Measurements from ENCODE around the gene COLEC11. TPM values are rescaled to one million over a fixed set of nuclear protein-coding genes. Genes with fewer than 3 reads are reported as not detected.

COLEC11 gene
- total RNA-seq, 1 experiment from 2014 or later, result 0.39 TPM

DNA sequence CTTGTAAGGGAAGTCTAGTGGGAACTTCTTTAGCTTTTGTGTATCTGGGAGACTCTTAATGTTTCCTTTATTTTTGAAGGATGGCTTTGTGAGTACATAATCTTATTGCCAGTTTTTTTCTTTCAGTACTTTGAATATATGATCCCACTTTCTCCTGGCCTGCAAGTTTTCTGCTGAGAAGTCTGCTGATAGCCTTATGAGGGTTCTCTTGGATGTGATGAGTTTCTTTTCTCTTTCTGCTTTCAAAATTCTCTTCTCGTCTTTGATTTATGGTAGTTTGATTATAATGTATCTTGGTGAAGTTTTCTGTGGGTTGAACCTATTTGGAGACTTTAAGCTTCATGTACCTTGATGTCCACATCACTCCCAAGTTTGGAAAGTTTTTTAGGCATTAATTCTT, 28.1 kb downstream of the COLEC11 start:
- Histone ChIP-seq H4K5ac (ENCODE audit: insufficient read length, low read depth, low read length) (no peak overlapping the region), H3T11ph (ENCODE audit: low read length) (no peak overlapping the region), H3K23me2 (ENCODE audit: insufficient read length, low read depth, low read length, poor library complexity, severe bottlenecking) (no peaks in the 10 kb centered on the region), H2AK5ac (ENCODE audit: insufficient read length, low read length) (no peak overlapping the region), H4K8ac (replicated peaks; ENCODE audit: insufficient read length, low read depth, low read length) (no peak overlapping the region), H3K23ac (ENCODE audit: insufficient read length, low read depth, low read length) (no peak overlapping the region), H3K4me2 (ENCODE audit: insufficient read depth, insufficient read length, low read length) (no peak overlapping the region), H3K4me1 (ENCODE audit: insufficient read depth, low read length) (no peaks in the 10 kb centered on the region), H3K27ac (ENCODE audit: insufficient read length, low read depth, low read length) (no peak overlapping the region), H2BK12ac (ENCODE audit: insufficient read length, low read depth, low read length) (no peak overlapping the region), H3K27me3 (ENCODE audit: insufficient read depth, low read length) (no peaks in the 10 kb centered on the region), H2BK5ac (ENCODE audit: insufficient read length, low read length) (no peak overlapping the region), H4K91ac (ENCODE audit: insufficient read length, low read depth, low read length) (no peak overlapping the region), H3K79me2 (ENCODE audit: insufficient read depth, low read length) (no peaks in the 10 kb centered on the region), H3K4ac (ENCODE audit: low read depth, low read length) (no peak overlapping the region), H3K9me3 (ENCODE audit: control insufficient read depth, low read depth, low read length) (no peaks in the 10 kb centered on the region), H3K79me1 (ENCODE audit: insufficient read depth, low read depth, low read length, poor library complexity, severe bottlenecking) (no peaks in the 10 kb centered on the region), H3K56ac (ENCODE audit: insufficient read length, low read depth, low read length) (no peak overlapping the region), H2BK15ac (ENCODE audit: low read depth, low read length) (no peak overlapping the region), H3K9ac (ENCODE audit: extremely low read depth, insufficient read length, low read length) (no peak overlapping the region), H3K18ac (ENCODE audit: insufficient read length, low read depth, low read length) (no peak overlapping the region), H2AFZ (ENCODE audit: low read length) (no peak overlapping the region), H3K14ac (ENCODE audit: insufficient read depth, low read length) (no peak overlapping the region), H4K20me1 (ENCODE audit: control insufficient read depth, insufficient read depth, insufficient read length) (no peaks in the 10 kb centered on the region), H2BK20ac (ENCODE audit: low read depth, low read length, poor library complexity, severe bottlenecking) (no peak overlapping the region), H2BK120ac (ENCODE audit: low read depth, low read length, poor library complexity, severe bottlenecking) (no peak overlapping the region)
- no peak for TF ChIP-seq CTCF (conservative IDR thresholded peaks at IDR 0.05)
- no CpG with 5 or more reads among the region's 1 CpG for WGBS (ENCODE audit: extremely low coverage, insufficient read length, low lambda C conversion rate)
- H3K27me3 Mint-ChIP-seq (ENCODE audit: low read depth), result no peaks in the 10 kb centered on the region; the same call in none of the 2 replicates
- peaks cover 12 to 16% of the 10 kb centered on the region in 2 experiments; a peak in 4 of 5 replicates for H3K9me3 Mint-ChIP-seq
- H3K4me1 Mint-ChIP-seq, result peaks cover 3 to 7% of the 10 kb centered on the region in 2 experiments; a peak in 2 of 4 replicates
- H3K27ac Mint-ChIP-seq, result no peak overlapping the region
- no peak for DNase-seq
- no peak overlapping the region for H3K4me3 Mint-ChIP-seq
- no peaks in the 10 kb centered on the region for H3K36me3 Mint-ChIP-seq (ENCODE audit: insufficient read depth in 1 of 3, low read depth in 3 of 3)

All from H9 (cell line).